Esophagus muscularis mucosa (tissue), 3 donors: ENCODE data around the gene HOXC12.

Experiments used
- CTCF ChIP-seq, 3 experiments: fragments of 200-600 bp in 2 of 3; fragments of 450-650 bp in 1 of 3; sonication (generic) in 2 of 3; IDR thresholded peaks; one replicate each; pipeline ENCODE4 v1.5.1; 2017 to 2019; ENCODE audit warnings: antibody characterized with exemption in 3 of 3, mild to moderate bottlenecking in 2 of 3, moderate library complexity in 1 of 3
- POLR2AphosphoS5 ChIP-seq, 2 donors: sonication (generic); formaldehyde crosslinking; IDR thresholded peaks; one replicate each; pipeline ENCODE4 v1.6.1; 2017; ENCODE audit warnings: antibody characterized with exemption in 2 of 2

GRCh38 chr12:54004063-54004840, 49.5 kb downstream of the HOXC12 start:
- TF ChIP-seq CTCF (IDR thresholded peaks at IDR 0.05), result no peak
- no peak for TF ChIP-seq POLR2AphosphoS5 (IDR thresholded peaks at IDR 0.05)
